Epithelial cell of proximal tubule (primary cell): ENCODE data around the gene CTIF. TPM values are rescaled to one million over a fixed set of nuclear protein-coding genes. Genes with fewer than 3 reads are reported as not detected.
"Not testable (repeated sequence)": the region's sequence is repeated elsewhere in the genome, so short reads cannot be mapped to it uniquely, and the experiment has no call there.

Experiments used
- DNase-seq: peaks from one replicate; pipeline ENCODE4 v3.0.0-alpha.2; 2011; ENCODE audit warnings: low read depth
- H3K4me3 ChIP-seq: 2 replicates; pipeline ENCODE4 v1.5.1; 2011; ENCODE audit warnings: low read depth, mild to moderate bottlenecking, low read length
- CTCF ChIP-seq: conservative IDR thresholded peaks from 2 replicates; pipeline ENCODE4 v1.5.1; 2012; ENCODE audit warnings: low read depth, mild to moderate bottlenecking, low read length
- total RNA-seq: library from RNA; depleted of rRNA; stranded (reverse); fragments of >200 nt; gene quantifications from 2 replicates; pipeline ENCODE4 v1.2.3, GENCODE V29; 2015

Gene CTIF
- total RNA-seq, 1 donor from 2014 or later = 12.9 TPM

GRCh38 chr18:48649231-48649630, 110.4 kb downstream of the CTIF start:
- no peak overlapping the region for H3K4me3 ChIP-seq
- no peak for TF ChIP-seq CTCF
- DNase-seq = no peak

GRCh38 chr18:48654591-48654990, 115.8 kb downstream of the CTIF start:
- H3K4me3 ChIP-seq, DNase-seq: not testable (repeated sequence)

GRCh38 chr18:48655508-48655907, 116.7 kb downstream of the CTIF start:
- no peak for TF ChIP-seq CTCF
- DNase-seq = no peak
- no peak overlapping the region for H3K4me3 ChIP-seq

GRCh38 chr18:48656176-48656575, 117.3 kb downstream of the CTIF start:
- H3K4me3 ChIP-seq = no peak overlapping the region
- TF ChIP-seq CTCF = no peak
- DNase-seq = no peak

- no peak for TF ChIP-seq CTCF
- DNase-seq = no peak
- no peak overlapping the region for H3K4me3 ChIP-seq
Observed at GRCh38 chr18:48656582-48656981, 117.8 kb downstream of the CTIF start.

- DNase-seq = no peak
- TF ChIP-seq CTCF = no peak
Observed at GRCh38 chr18:48657447-48658120, 118.8 kb downstream of the CTIF start.

GRCh38 chr18:48658721-48659120, 119.9 kb downstream of the CTIF start:
- H3K4me3 ChIP-seq = no peak overlapping the region
- DNase-seq = no peak
- no peak for TF ChIP-seq CTCF

More at GRCh38 chr18:48657447-48658120, 118.8 kb downstream of the CTIF start:
- H3K4me3 ChIP-seq = no peak overlapping the region
